Prostate gland (tissue), 2 donors: Measurements from ENCODE around the gene SMPD2.

Experiments
- CTCF ChIP-seq, 4 experiments: fragments of 200-600 bp in 2 of 4; fragments of 450-650 bp in 2 of 4; sonication (generic) in 2 of 4; IDR thresholded peaks; 1 replicate in 3 of 4; 2 replicates in 1 of 4; pipeline ENCODE4 v1.5.1; 2016 to 2019; ENCODE audit warnings: antibody characterized with exemption in 4 of 4, mild to moderate bottlenecking in 2 of 4, moderate library complexity in 2 of 4
- POLR2A ChIP-seq: fragments of 450-650 bp; IDR thresholded peaks from one replicate; pipeline ENCODE4 v1.6.1; 2016; ENCODE audit warnings: antibody characterized with exemption, mild to moderate bottlenecking

- TF ChIP-seq CTCF (IDR thresholded peaks at IDR 0.05) (no peak), POLR2A (no peak)
Observed at GRCh38 chr6:109429496-109429895, 11.0 kb upstream of the SMPD2 start.
